NCI-H526 (cell line): ENCODE measurements around the gene FRY.

Source experiments
- DNase-seq, 2 experiments: peaks; one replicate each; lab custom pipeline; 2025; lab: John Stamatoyannopoulos, UW

FRY gene

GRCh38 chr13:32086366-32086765, 54.8 kb downstream of the FRY start:
- no peak for DNase-seq

GRCh38 chr13:32086791-32087441, 55.3 kb downstream of the FRY start:
- DNase-seq = no peak

- DNase-seq = no peak
These were observed 56.6 kb downstream of the FRY start for GRCh38 chr13:32087955-32088747.

- DNase-seq = no peak
These were observed 60.9 kb downstream of the FRY start for GRCh38 chr13:32092496-32092895.

- DNase-seq = no peak
These were observed 61.4 kb downstream of the FRY start for GRCh38 chr13:32093006-32093405.

- no peak for DNase-seq
These were observed 66.7 kb downstream of the FRY start for GRCh38 chr13:32098272-32098671.

GRCh38 chr13:32105653-32106313, 74.2 kb downstream of the FRY start:
- no peak for DNase-seq

- no peak for DNase-seq
These were observed 75.9 kb downstream of the FRY start for GRCh38 chr13:32107474-32107873.

GRCh38 chr13:32107973-32108372, 76.4 kb downstream of the FRY start:
- no peak for DNase-seq

- DNase-seq = no peak
These were observed 82.0 kb downstream of the FRY start for GRCh38 chr13:32113532-32113931.

GRCh38 chr13:32114284-32114950, 82.8 kb downstream of the FRY start:
- no peak for DNase-seq

GRCh38 chr13:32115066-32115465, 83.5 kb downstream of the FRY start:
- DNase-seq = no peak

- peak; percentile 66 for DNase-seq
These were observed 84.6 kb downstream of the FRY start for GRCh38 chr13:32116210-32116609.

GRCh38 chr13:32117001-32117400, 85.4 kb downstream of the FRY start:
- no peak for DNase-seq

- DNase-seq = no peak
These were observed 86.1 kb downstream of the FRY start for GRCh38 chr13:32117701-32118100.

- no peak for DNase-seq
These were observed 89.7 kb downstream of the FRY start for GRCh38 chr13:32121316-32121715.

- DNase-seq = no peak
These were observed 93.2 kb downstream of the FRY start for GRCh38 chr13:32124743-32125142.

- no peak for DNase-seq
These were observed 93.7 kb downstream of the FRY start for GRCh38 chr13:32125221-32125689.

GRCh38 chr13:32125751-32126150, 94.2 kb downstream of the FRY start:
- no peak for DNase-seq

GRCh38 chr13:32126278-32126677, 94.7 kb downstream of the FRY start:
- DNase-seq = no peak

- no peak for DNase-seq
These were observed 95.2 kb downstream of the FRY start for GRCh38 chr13:32126756-32127155.

GRCh38 chr13:32127691-32128090, 96.1 kb downstream of the FRY start:
- DNase-seq = no peak
